Measurements from ENCODE around the gene TBCCD1. TPM values are rescaled to one million over a fixed set of nuclear protein-coding genes. Genes with fewer than 3 reads are reported as not detected.
A peak's percentile ranks its signal among the peaks of the same experiment; 100 is the strongest.
"Not testable (repeated sequence)": the region's sequence is repeated elsewhere in the genome, so short reads cannot be mapped to it uniquely, and the experiment has no call there.

TBCCD1 gene
- total and polyA plus RNA-seq, 11 donors: 2.9 to 10.3 (median 7.6) TPM

DNA sequence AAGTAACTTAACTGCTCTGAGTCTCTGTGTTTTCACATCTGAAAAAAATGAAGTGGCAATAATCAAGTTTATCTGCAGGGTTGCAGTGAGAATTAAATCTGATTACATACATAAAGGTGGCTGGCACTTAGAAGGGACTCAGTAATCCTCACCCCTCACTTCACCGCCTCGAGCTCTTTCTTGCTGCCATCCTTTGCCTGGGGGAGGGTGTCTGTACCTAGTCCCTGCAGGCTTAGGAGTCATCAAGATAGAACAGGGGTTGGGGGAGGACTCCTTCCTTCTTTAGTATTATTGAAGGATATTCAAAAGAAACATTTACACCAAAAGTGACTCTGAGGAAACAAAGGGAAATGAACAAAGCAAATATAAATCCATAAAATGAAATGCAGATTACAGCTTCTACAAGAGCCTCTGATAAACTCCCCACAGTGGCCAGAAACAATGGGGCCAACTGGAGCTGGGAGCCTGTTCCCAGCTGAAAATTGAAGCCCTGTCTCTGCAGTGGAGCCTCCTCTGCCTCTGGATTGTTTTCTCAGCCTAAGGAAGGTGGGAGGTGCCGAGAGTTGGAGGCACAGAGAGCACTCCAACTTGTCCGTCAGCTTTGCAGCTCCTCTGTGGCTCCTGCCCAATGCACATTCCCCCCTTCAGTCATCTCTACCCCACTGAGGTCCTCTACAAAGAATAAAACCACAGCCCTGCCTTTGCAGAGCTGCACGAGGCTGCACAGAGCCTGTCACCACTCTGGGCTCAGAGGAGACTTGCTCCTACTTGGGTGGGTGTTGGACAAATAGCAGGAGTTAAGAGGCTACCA lies 64.8 kb downstream of the TBCCD1 start:
- Histone ChIP-seq H3K27ac (no peak overlapping the region), H3K4me1 (peaks cover 0 to 20% (median 11%) of the 10 kb centered on the region in 12 donors), H3K27me3 (no peaks in the 10 kb centered on the region), H3K4me3 (peak overlapping the region in 6 of 12 donors; percentile 4 to 43 (median 25)), H3K36me3 (no peaks in the 10 kb centered on the region), H3K9me3 (peaks cover 0 to 4% (median 0%) of the 10 kb centered on the region in 12 donors)
- TF ChIP-seq, protein P1, sequence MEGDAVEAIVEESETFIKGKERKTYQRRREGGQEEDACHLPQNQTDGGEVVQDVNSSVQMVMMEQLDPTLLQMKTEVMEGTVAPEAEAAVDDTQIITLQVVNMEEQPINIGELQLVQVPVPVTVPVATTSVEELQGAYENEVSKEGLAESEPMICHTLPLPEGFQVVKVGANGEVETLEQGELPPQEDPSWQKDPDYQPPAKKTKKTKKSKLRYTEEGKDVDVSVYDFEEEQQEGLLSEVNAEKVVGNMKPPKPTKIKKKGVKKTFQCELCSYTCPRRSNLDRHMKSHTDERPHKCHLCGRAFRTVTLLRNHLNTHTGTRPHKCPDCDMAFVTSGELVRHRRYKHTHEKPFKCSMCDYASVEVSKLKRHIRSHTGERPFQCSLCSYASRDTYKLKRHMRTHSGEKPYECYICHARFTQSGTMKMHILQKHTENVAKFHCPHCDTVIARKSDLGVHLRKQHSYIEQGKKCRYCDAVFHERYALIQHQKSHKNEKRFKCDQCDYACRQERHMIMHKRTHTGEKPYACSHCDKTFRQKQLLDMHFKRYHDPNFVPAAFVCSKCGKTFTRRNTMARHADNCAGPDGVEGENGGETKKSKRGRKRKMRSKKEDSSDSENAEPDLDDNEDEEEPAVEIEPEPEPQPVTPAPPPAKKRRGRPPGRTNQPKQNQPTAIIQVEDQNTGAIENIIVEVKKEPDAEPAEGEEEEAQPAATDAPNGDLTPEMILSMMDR (IDR thresholded peaks at IDR 0.05): no peak
- no peak for TF ChIP-seq POLR2A (IDR thresholded peaks at IDR 0.05)
- ATAC-seq (peak in 3 of 4 donors; percentile 28 to 55 (median 33)), DNase-seq (no peak)
- 33 to 42% (median 37%) methylated on average over 5 of the region's 5 CpGs for WGBS, 4 donors
- intact Hi-C loops (cut with DNase I): no loop called here

GRCh38 chr3:186499949-186500348 lies 67.2 kb downstream of the TBCCD1 start:
- H3K36me3 ChIP-seq; H3K27ac ChIP-seq; ATAC-seq; H3K27me3 ChIP-seq; H3K4me3 ChIP-seq; DNase-seq; intact Hi-C loops (cut with DNase I); H3K9me3 ChIP-seq: not testable (repeated sequence)
- peaks cover 0 to 23% (median 11%) of the 10 kb centered on the region in 12 donors for H3K4me1 ChIP-seq
- WGBS, 4 donors: 76 to 83% (median 79%) methylated on average over 3 of the region's 3 CpGs

DNA sequence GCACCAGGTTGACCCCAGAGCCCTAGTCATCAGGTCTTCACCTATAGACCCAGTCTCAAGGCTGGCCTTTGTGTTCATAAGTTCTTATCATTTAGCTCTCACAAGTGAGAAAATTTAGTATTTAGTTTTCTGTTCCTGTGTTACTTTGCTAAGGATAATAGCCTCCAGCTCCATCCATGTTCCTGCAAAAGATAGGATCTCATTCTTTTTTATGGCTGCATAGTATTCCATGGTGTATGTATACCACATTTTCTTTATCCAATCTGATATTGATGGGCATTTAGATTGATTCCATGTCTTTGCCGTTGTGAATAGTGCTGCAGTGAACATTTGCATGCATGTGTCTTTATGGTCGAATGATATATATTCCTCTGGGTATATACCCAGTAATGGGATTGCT lies 69.1 kb downstream of the TBCCD1 start:
- WGBS, 4 donors: 93 to 100% (median 95%) methylated on average over 2 of the region's 2 CpGs
- H3K9me3 ChIP-seq; H3K27me3 ChIP-seq; DNase-seq; ATAC-seq; intact Hi-C loops (cut with DNase I); H3K27ac ChIP-seq; H3K36me3 ChIP-seq; H3K4me3 ChIP-seq: not testable (repeated sequence)
- peaks cover 0 to 16% (median 4%) of the 10 kb centered on the region in 12 donors for H3K4me1 ChIP-seq

- no peak overlapping the region for H3K27ac ChIP-seq
- WGBS, 4 donors: 85 to 94% (median 89%) methylated on average over 2 to 4 of the region's 4 CpGs
- no peaks in the 10 kb centered on the region for H3K36me3 ChIP-seq
- TF ChIP-seq, protein P1 (IDR thresholded peaks at IDR 0.05): no peak
- TF ChIP-seq POLR2A (IDR thresholded peaks at IDR 0.05): no peak
- peaks cover 0 to 14% (median 2%) of the 10 kb centered on the region in 12 donors for H3K4me1 ChIP-seq
- ATAC-seq (peak in 1 of 4 donors; percentile 36), DNase-seq (no peak)
- H3K9me3 ChIP-seq: peaks cover 0 to 4% (median 0%) of the 10 kb centered on the region in 12 donors
- no peaks in the 10 kb centered on the region for H3K27me3 ChIP-seq
- intact Hi-C loops (cut with DNase I): no loop called here
- no peak overlapping the region for H3K4me3 ChIP-seq
These were observed 69.5 kb downstream of the TBCCD1 start for GRCh38 chr3:186497608-186498007.

DNA sequence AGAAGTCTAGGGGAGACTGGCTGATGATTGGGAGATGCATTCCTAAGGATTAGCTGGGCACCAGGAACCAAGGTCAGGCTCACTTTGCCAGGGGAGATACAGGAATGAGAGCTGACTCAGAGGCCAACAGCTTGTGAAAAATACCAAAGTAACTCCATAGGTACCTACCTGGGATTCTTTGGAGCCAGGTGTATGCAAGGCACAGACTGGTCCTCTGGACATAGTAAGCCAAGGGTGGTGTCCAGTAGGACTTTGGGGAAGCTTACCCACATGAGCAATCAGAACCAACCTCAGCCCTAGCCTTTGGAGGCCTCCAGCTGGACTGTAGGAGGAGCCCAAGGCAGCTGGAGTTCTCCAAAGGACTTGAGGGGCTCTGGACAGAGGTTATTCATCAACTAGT lies 70.5 kb downstream of the TBCCD1 start:
- Histone ChIP-seq H3K4me1 (peaks cover 0 to 8% (median 0%) of the 10 kb centered on the region in 12 donors), H3K9me3 (peaks cover 0 to 4% (median 0%) of the 10 kb centered on the region in 12 donors), H3K4me3 (no peak overlapping the region), H3K36me3 (no peaks in the 10 kb centered on the region), H3K27me3 (no peaks in the 10 kb centered on the region), H3K27ac (no peak overlapping the region)
- no peak for DNase-seq
- ATAC-seq: no peak
- intact Hi-C loops (cut with DNase I): no loop called here
- TF ChIP-seq, protein P1 (IDR thresholded peaks at IDR 0.05): no peak

Other genes starting within 250 kb of the TBCCD1 start
- gene DGKG, start 205.1 kb downstream of the TBCCD1 start, total RNA-seq: 10 to 100 TPM; 21.6 to 59.3 (median 35.9) TPM
- 10 to 100 TPM in 1 of 2 donors, 1 to 10 TPM in 1; 9.0 to 18.4 TPM for gene DGKG, start 205.1 kb downstream of the TBCCD1 start, polyA plus RNA-seq
- 1 to 10 TPM in 2 of 9 donors, under 1 TPM in 6, not detected in 1; 0.18 to 1.6 (median 0.76) TPM for gene CRYGS, start 23.0 kb downstream of the TBCCD1 start, total RNA-seq
- 1 to 10 TPM in 1 of 2 donors, under 1 TPM in 1; 0.32 to 2.7 TPM for gene CRYGS, start 23.0 kb downstream of the TBCCD1 start, polyA plus RNA-seq
- 10 to 100 TPM; 17.3 to 37.7 (median 25.2) TPM for gene DNAJB11, start 3.4 kb upstream of the TBCCD1 start, total RNA-seq
- gene DNAJB11, start 3.4 kb upstream of the TBCCD1 start, polyA plus RNA-seq: 100 to 1,000 TPM in 1 of 2 donors, 10 to 100 TPM in 1; 33.7 to 151 TPM
- gene AHSG, start 45.7 kb upstream of the TBCCD1 start, total RNA-seq: not detected
- under 1 TPM in 1 of 2 donors, not detected in 1; 0.06 TPM for gene AHSG, start 45.7 kb upstream of the TBCCD1 start, polyA plus RNA-seq
- under 1 TPM in 1 of 9 donors, not detected in 8; 0.14 TPM for gene FETUB, start 73.1 kb upstream of the TBCCD1 start, total RNA-seq
- gene FETUB, start 73.1 kb upstream of the TBCCD1 start, polyA plus RNA-seq: not detected
- gene HRG, start 98.7 kb upstream of the TBCCD1 start, total RNA-seq: not detected
- under 1 TPM in 1 of 2 donors, not detected in 1; 0.04 TPM for gene HRG, start 98.7 kb upstream of the TBCCD1 start, polyA plus RNA-seq
- 1 to 10 TPM in 1 of 9 donors, under 1 TPM in 4, not detected in 4; 0.17 to 1.0 (median 0.24) TPM for gene KNG1, start 150.0 kb upstream of the TBCCD1 start, total RNA-seq
- gene KNG1, start 150.0 kb upstream of the TBCCD1 start, polyA plus RNA-seq: under 1 TPM in 1 of 2 donors, not detected in 1; 0.11 TPM
- gene EIF4A2, start 216.2 kb upstream of the TBCCD1 start, total RNA-seq: 100 to 1,000 TPM; 291 to 496 (median 375) TPM
- gene EIF4A2, start 216.2 kb upstream of the TBCCD1 start, polyA plus RNA-seq: 100 to 1,000 TPM; 255 to 330 TPM
- 1 to 10 TPM; 4.6 to 9.8 (median 7.9) TPM for gene RFC4, start 239.1 kb upstream of the TBCCD1 start, total RNA-seq
- 10 to 100 TPM in 1 of 2 donors, 1 to 10 TPM in 1; 7.2 to 21.0 TPM for gene RFC4, start 239.1 kb upstream of the TBCCD1 start, polyA plus RNA-seq

All from heart left ventricle (tissue), 16 donors.